HepG2 (cell line): Measurements from ENCODE around the gene SLC1A2. TPM values are rescaled to one million over a fixed set of nuclear protein-coding genes. Genes with fewer than 3 reads are reported as not detected.

Experiments used
- ATAC-seq: fragments of 200-7000 bp; cut with Tn5 transposase; 3 replicates; pipeline ENCODE4 v1.9.1; 2020; ENCODE audit warnings: mild to moderate bottlenecking, moderate library complexity
- BruUV-seq: library from RNA; stranded (reverse); fragments of 400-500 nt; replicated peaks from 2 replicates; lab custom pipeline; 2021; lab: Mats Ljungman, UMichigan
- CTCF ChIA-PET: fragments of 300-600 bp; formaldehyde crosslinking; extraction: SDS; loops from one replicate; lab custom pipeline; 2021; ENCODE audit warnings: low total read pairs, inconsistent platforms, low intra/inter-chr PET ratio; lab: Yijun Ruan, JAX
- POLR2A ChIA-PET: fragments of 350-600 bp; sonication (Branson Sonifier 250); formaldehyde crosslinking; loops from one replicate; lab custom pipeline; 2020; ENCODE audit warnings: antibody characterized with exemption, inconsistent platforms; lab: Yijun Ruan, JAX
- DNase-seq: peaks from one replicate; pipeline ENCODE4 v3.0.0-alpha.2; 2015; ENCODE audit warnings: low spot score
- FAIRE-seq: peaks from 3 replicates; lab custom pipeline; 2011; peaks lifted over from hg19 to GRCh38; lab: Jason Lieb, UNC
- H2AFZ ChIP-seq: one replicate; pipeline ENCODE4 v1.6.1; 2011; ENCODE audit warnings: low read length, inconsistent platforms
- H3K27ac ChIP-seq: fragments of 300-600 bp; 3 replicates; pipeline ENCODE4 v1.8.0; 2011; ENCODE audit warnings: mixed run types, mild to moderate bottlenecking, mixed read lengths, low read length, inconsistent platforms; ENCODE audit not compliant: insufficient read depth; ENCODE audit errors: extremely low read length
- H3K27me3 ChIP-seq, 2 experiments: fragments of 200-600 bp in 1 of 2; 2 replicates in 1 of 2; 3 replicates in 1 of 2; pipeline versions ENCODE4 v1.6.0 to v1.8.0; 2011; ENCODE audit warnings: low read length in 2 of 2, mild to moderate bottlenecking in 2 of 2, moderate library complexity in 2 of 2, inconsistent platforms in 1 of 2; ENCODE audit not compliant: insufficient read depth in 2 of 2, control insufficient read depth in 1 of 2
- H3K36me3 ChIP-seq, 2 experiments: fragments of 200-600 bp in 1 of 2; replicated peaks in 1 of 2; 2 replicates in 1 of 2; 3 replicates in 1 of 2; pipeline versions ENCODE4 v1.5.1 to v1.8.0; 2011; ENCODE audit warnings: low read length in 2 of 2, inconsistent platforms in 1 of 2; ENCODE audit not compliant: insufficient read depth in 2 of 2, control insufficient read depth in 1 of 2
- H3K4me1 ChIP-seq: 2 replicates; pipeline ENCODE4 v1.5.1; 2012; ENCODE audit warnings: low read length, inconsistent platforms; ENCODE audit not compliant: insufficient read depth
- H3K4me2 ChIP-seq: 2 replicates; pipeline ENCODE4 v1.6.0; 2011; ENCODE audit warnings: low read depth, low read length, inconsistent platforms
- H3K4me3 ChIP-seq, 3 experiments: fragments of 200-600 bp in 1 of 3; sonication (generic), shearing (Covaris generic) in 1 of 3; replicated peaks in 1 of 3; 2 replicates each; pipeline ENCODE4 v1.5.1; 2011 to 2016; ENCODE audit warnings: low read length in 3 of 3, inconsistent platforms in 2 of 3, low read depth in 2 of 3, mild to moderate bottlenecking in 2 of 3, control low read depth in 1 of 3, mixed read lengths in 1 of 3; ENCODE audit not compliant: insufficient read depth in 1 of 3
- H3K79me2 ChIP-seq: one replicate; pipeline ENCODE4 v1.6.1; 2011; ENCODE audit warnings: low read length, inconsistent platforms; ENCODE audit not compliant: insufficient read depth
- H3K9ac ChIP-seq: 2 replicates; pipeline ENCODE4 v1.6.0; 2011; ENCODE audit warnings: mild to moderate bottlenecking, low read depth, low read length, inconsistent platforms; ENCODE audit not compliant: insufficient read depth
- H3K9me3 ChIP-seq: 2 replicates; pipeline ENCODE4 v1.5.1; 2012; ENCODE audit warnings: mild to moderate bottlenecking, low read length
- H4K20me1 ChIP-seq: 2 replicates; pipeline ENCODE4 v1.6.0; 2011; ENCODE audit warnings: inconsistent platforms, mild to moderate bottlenecking, low read length, moderate library complexity; ENCODE audit not compliant: insufficient read depth
- ATAD3A ChIP-seq: sonication (generic); formaldehyde crosslinking; IDR thresholded peaks from 2 replicates; pipeline ENCODE4 v1.4.0; 2020; ENCODE audit warnings: missing genetic modification reagents
- ZKSCAN8 ChIP-seq: IDR thresholded peaks from 2 replicates; pipeline ENCODE4 v1.6.1; 2016; ENCODE audit warnings: borderline replicate concordance, missing genetic modification reagents, missing compliant biosample characterization
- ZNF180 ChIP-seq: sonication (generic); formaldehyde crosslinking; IDR thresholded peaks from 2 replicates; pipeline ENCODE4 v1.4.0; 2020; ENCODE audit warnings: low read depth, missing genetic modification reagents, borderline replicate concordance
- ZNF263 ChIP-seq: sonication (generic); formaldehyde crosslinking; IDR thresholded peaks from 2 replicates; pipeline ENCODE4 v1.4.0; 2020; ENCODE audit warnings: missing genetic modification reagents
- ZNF772 ChIP-seq: sonication (generic); formaldehyde crosslinking; IDR thresholded peaks from 2 replicates; pipeline ENCODE4 v1.5.0; 2020; ENCODE audit warnings: mild to moderate bottlenecking, missing genetic modification reagents
- ZNF775 ChIP-seq: sonication (generic); formaldehyde crosslinking; IDR thresholded peaks from 2 replicates; pipeline ENCODE4 v1.4.0; 2020; ENCODE audit warnings: missing genetic modification reagents, mild to moderate bottlenecking, moderate library complexity, borderline replicate concordance
- WGBS: methylation state at CpG from one replicate; pipeline ENCODE4 v1.1.6; 2017; ENCODE audit warnings: low lambda C conversion rate; 5-methylcytosine and 5-hydroxymethylcytosine counted together
- in situ Hi-C: cut with HindIII; loops from 2 replicates; pipeline ENCODE4 v1.10.0; 2017; ENCODE audit warnings: low pct_unique_long_range_greater_than_20kb; ENCODE audit not compliant: extremely low pct_ligation_motif_present
- intact Hi-C: fragments of 100-400 bp; cut with micrococcal nuclease; formaldehyde crosslinking; loops from one replicate; pipeline ENCODE4 v1.10.0; 2022; ENCODE audit not compliant: unreplicated experiment
- polyA plus RNA-seq, 8 experiments: library from polyadenylated mRNA; depleted of rRNA in 3 of 8; stranded (reverse) in 7 of 8; unstranded in 1 of 8; fragments of >200 nt; fragmentation: Illumina TruSeq in 4 of 8; extraction: Trizol in 4 of 8; gene quantifications; 2 replicates each; pipeline versions ENCODE4 v1.2.1 to v1.2.3, GENCODE V29; 2011 to 2016; ENCODE audit warnings: low read depth in 4 of 8, missing spikeins in 1 of 8, mixed read lengths in 1 of 8; ENCODE audit not compliant: insufficient read depth in 1 of 8
- total RNA-seq, 5 experiments: library from RNA; depleted of rRNA; stranded (reverse); fragments of >200 nt; fragmentation: Illumina TruSeq; extraction: Trizol; gene quantifications; 2 replicates each; pipeline ENCODE4 v1.2.3, GENCODE V29; 2016; ENCODE audit warnings: low read depth in 1 of 5

Gene SLC1A2
- total and polyA plus RNA-seq, 2 of the 13 experiments (the other 11 are each of a cell fraction or from before 2014, with no cell fraction given): 23.2 to 43.2 TPM

DNA sequence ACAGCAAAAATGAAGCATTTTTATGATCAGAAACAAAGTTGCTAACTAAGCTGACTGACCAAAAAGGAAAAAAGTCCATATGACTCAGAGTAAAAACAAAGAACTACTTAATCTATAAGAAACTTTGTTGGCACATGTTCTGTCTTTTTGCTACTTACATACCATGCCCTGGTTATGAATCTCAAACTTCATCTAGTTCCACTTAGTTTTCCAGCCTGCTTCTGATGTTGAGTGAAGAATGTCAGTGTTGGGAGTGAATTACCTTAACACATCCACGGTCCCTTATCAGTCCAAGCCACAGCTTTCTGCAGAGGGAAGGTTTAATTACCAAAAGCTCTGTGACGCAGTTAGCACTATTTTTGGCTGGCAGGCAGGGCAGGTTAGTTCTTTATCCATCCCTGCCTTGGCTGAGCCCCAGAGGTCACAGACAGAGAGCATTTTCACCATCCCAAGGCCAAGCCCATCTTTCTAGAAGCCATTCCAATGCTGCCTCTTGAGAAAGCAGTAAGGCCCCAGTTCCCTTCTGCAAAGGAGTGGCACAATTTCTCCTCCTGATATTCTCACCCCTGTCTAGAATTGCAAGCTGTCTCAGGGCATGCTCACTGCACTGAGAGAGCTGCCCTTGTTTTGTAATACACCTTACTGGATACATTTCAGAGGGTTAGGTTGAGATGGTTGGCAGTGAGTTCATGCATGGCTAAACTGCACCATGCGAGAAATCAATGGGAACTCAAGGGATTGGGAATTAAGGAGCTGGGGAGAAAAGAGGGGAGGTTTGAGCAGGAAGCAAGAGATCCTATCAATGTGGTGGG lies 67.1 kb downstream of the SLC1A2 start (continued):
- TF ChIP-seq ZNF180: no peak

GRCh38 chr11:35349897-35350296 lies 69.5 kb downstream of the SLC1A2 start:
- DNase-seq: no peak
- Histone ChIP-seq H3K4me2 (no peak overlapping the region), H3K4me1 (peaks cover 41% of the 10 kb centered on the region), H3K9ac (no peak overlapping the region)
- intact Hi-C loops: no loop called here
- in situ Hi-C loops: no loop called here
- POLR2A ChIA-PET: interaction anchor here (1.3 to 1.9 kb wide), 2 partner anchors 10 to 13 kb away, joined by 5 to 7 read pairs; no protein-coding TSS in a partner anchor
- FAIRE-seq: no peak
- ATAC-seq: no peak
- no TSS peak for BruUV-seq
- 96% methylated on average over 4 of the region's 4 CpGs for WGBS
- TF ChIP-seq ZNF263 (CRISPR knock-in tag): no peak
- no peak for TF ChIP-seq ZKSCAN8
- no peak for TF ChIP-seq ZNF775 (CRISPR knock-in tag)
- no peak for TF ChIP-seq ATAD3A
- no peak for TF ChIP-seq ZNF772 (CRISPR knock-in tag)
- TF ChIP-seq, all 625 proteins: peak for 0
- Histone ChIP-seq H2AFZ (no peak overlapping the region), H3K79me2 (peaks cover 7% of the 10 kb centered on the region), H3K27ac (no peak overlapping the region), H3K4me3 (no peak overlapping the region), H3K9me3 (no peaks in the 10 kb centered on the region), H3K27me3 (no peaks in the 10 kb centered on the region), H3K36me3 (0 out of 5 replicates have a peak, but pooled peaks cover 0 to 6% of the 10 kb centered on the region in 2 experiments), H4K20me1 (peaks cover 6% of the 10 kb centered on the region; the same call in 1 of the 2 replicates)
- CTCF ChIA-PET: no interaction called here
